Thyroid gland (tissue), 4 donors: ENCODE measurements around the gene KRTAP2-2. TPM values are rescaled to one million over a fixed set of nuclear protein-coding genes. Genes with fewer than 3 reads are reported as not detected.

Source experiments
- DNase-seq, 2 donors: peaks; one replicate each; pipeline ENCODE4 v3.0.0-alpha.2; 2019
- H3K27ac ChIP-seq, 3 donors: fragments of 200-600 bp; sonication (generic); 1 replicate in 2 of 3; 2 replicates in 1 of 3; pipeline ENCODE4 v1.5.1; 2016 to 2019; ENCODE audit warnings: mild to moderate bottlenecking in 1 of 3, moderate library complexity in 1 of 3
- H3K27me3 ChIP-seq: fragments of 200-600 bp; sonication (generic); one replicate; pipeline ENCODE4 v1.5.1; 2019
- H3K36me3 ChIP-seq, 2 donors: fragments of 200-600 bp; sonication (generic); one replicate each; pipeline ENCODE4 v1.5.1; 2016 to 2019
- H3K4me1 ChIP-seq, 2 donors: fragments of 200-600 bp; sonication (generic); one replicate each; pipeline ENCODE4 v1.5.1; 2017 to 2019
- H3K4me3 ChIP-seq, 3 donors: fragments of 200-600 bp; sonication (generic); replicated peaks in 1 of 3; 1 replicate in 2 of 3; 2 replicates in 1 of 3; pipeline ENCODE4 v1.5.1; 2016; ENCODE audit warnings: mild to moderate bottlenecking in 1 of 3
- H3K9me3 ChIP-seq: fragments of 200-600 bp; sonication (generic); one replicate; pipeline ENCODE4 v1.5.1; 2017
- CTCF ChIP-seq, 6 experiments: fragments of 200-600 bp in 3 of 6; fragments of 450-650 bp in 3 of 6; sonication (generic) in 3 of 6; IDR thresholded peaks; one replicate each; pipeline ENCODE4 v1.5.1; 2016 to 2019; ENCODE audit warnings: antibody characterized with exemption in 6 of 6, mild to moderate bottlenecking in 2 of 6, inconsistent platforms in 1 of 6, moderate library complexity in 1 of 6
- POLR2A ChIP-seq, 2 donors: fragments of 450-650 bp; IDR thresholded peaks; one replicate each; pipeline ENCODE4 v1.6.1; 2017; ENCODE audit warnings: antibody characterized with exemption in 2 of 2, mild to moderate bottlenecking in 2 of 2, moderate library complexity in 1 of 2
- WGBS, 2 donors: methylation state at CpG; one replicate each; pipeline ENCODE4 v1.1.5; 2017; 5-methylcytosine and 5-hydroxymethylcytosine counted together
- intact Hi-C: fragments of 100-400 bp; cut with DNase I; formaldehyde crosslinking; loops from one replicate; pipeline ENCODE4 v1.15.1; 2023
- total RNA-seq, 4 donors: library from RNA; depleted of rRNA; stranded (reverse); fragments of >200 nt; gene quantifications; one replicate each; pipeline ENCODE4 v1.2.3, GENCODE V29; 2016

KRTAP2-2 gene
- total RNA-seq, 4 donors from 2014 or later: not detected

GRCh38 chr17:41076788-41077187 lies 21.8 kb upstream of the KRTAP2-2 start:
- TF ChIP-seq POLR2A (IDR thresholded peaks at IDR 0.05) (no peak), CTCF (IDR thresholded peaks at IDR 0.05) (no peak)
- H3K27ac ChIP-seq: no peak overlapping the region
- H3K27me3 ChIP-seq: no peaks in the 10 kb centered on the region
- H3K9me3 ChIP-seq: no peaks in the 10 kb centered on the region
- H3K4me3 ChIP-seq: no peak overlapping the region
- no peaks in the 10 kb centered on the region for H3K36me3 ChIP-seq
- no peak for DNase-seq
- H3K4me1 ChIP-seq: no peaks in the 10 kb centered on the region
- intact Hi-C loops: no loop called here

GRCh38 chr17:41073676-41074075 lies 18.6 kb upstream of the KRTAP2-2 start:
- Histone ChIP-seq H3K9me3 (no peaks in the 10 kb centered on the region), H3K27ac (no peak overlapping the region), H3K36me3 (no peaks in the 10 kb centered on the region), H3K27me3 (no peaks in the 10 kb centered on the region), H3K4me1 (no peaks in the 10 kb centered on the region), H3K4me3 (no peak overlapping the region)
- 93% methylated on average over 2 of the region's 2 CpGs for WGBS, 2 donors
- intact Hi-C loops: no loop called here
- no peak for DNase-seq
- TF ChIP-seq POLR2A (IDR thresholded peaks at IDR 0.05) (no peak), CTCF (IDR thresholded peaks at IDR 0.05) (no peak)

GRCh38 chr17:41071606-41072360 lies 16.8 kb upstream of the KRTAP2-2 start:
- intact Hi-C loops: no loop called here
- Histone ChIP-seq H3K4me3 (no peak overlapping the region), H3K9me3 (no peaks in the 10 kb centered on the region), H3K4me1 (no peaks in the 10 kb centered on the region), H3K27me3 (no peaks in the 10 kb centered on the region), H3K27ac (no peak overlapping the region), H3K36me3 (no peaks in the 10 kb centered on the region)
- WGBS, 2 donors: 93 to 98% methylated on average over 5 of the region's 5 CpGs
- TF ChIP-seq CTCF (IDR thresholded peaks at IDR 0.05) (no peak), POLR2A (IDR thresholded peaks at IDR 0.05) (no peak)
- DNase-seq: no peak

GRCh38 chr17:41069031-41069430 lies 14.0 kb upstream of the KRTAP2-2 start:
- Histone ChIP-seq H3K4me3 (no peak overlapping the region), H3K4me1 (no peaks in the 10 kb centered on the region), H3K36me3 (no peaks in the 10 kb centered on the region), H3K27me3 (no peaks in the 10 kb centered on the region), H3K9me3 (no peaks in the 10 kb centered on the region), H3K27ac (no peak overlapping the region)
- WGBS, 2 donors: 74 to 86% methylated on average over 3 of the region's 3 CpGs
- intact Hi-C loops: no loop called here
- no peak for DNase-seq
- TF ChIP-seq POLR2A (IDR thresholded peaks at IDR 0.05) (no peak), CTCF (IDR thresholded peaks at IDR 0.05) (no peak)

- Histone ChIP-seq H3K36me3 (no peaks in the 10 kb centered on the region), H3K4me3 (no peak overlapping the region), H3K9me3 (no peaks in the 10 kb centered on the region), H3K27me3 (no peaks in the 10 kb centered on the region), H3K4me1 (no peaks in the 10 kb centered on the region), H3K27ac (no peak overlapping the region)
- intact Hi-C loops: no loop called here
- no peak for DNase-seq
- TF ChIP-seq POLR2A (IDR thresholded peaks at IDR 0.05) (no peak), CTCF (IDR thresholded peaks at IDR 0.05) (no peak)
Measured at GRCh38 chr17:41067281-41067680, 12.3 kb upstream of the KRTAP2-2 start.
